Lung (tissue), 12 donors: Measurements from ENCODE around the gene MFSD6L. TPM values are rescaled to one million over a fixed set of nuclear protein-coding genes. Genes with fewer than 3 reads are reported as not detected.

Experiments
- ATAC-seq: fragments of 200-7000 bp; cut with Tn5 transposase; one replicate; pipeline ENCODE4 v1.9.1; 2020; ENCODE audit warnings: moderate number of reproducible peaks; ENCODE audit not compliant: insufficient read depth, low FRiP score
- DNase-seq, 3 donors: peaks; one replicate each; pipeline ENCODE4 v3.0.0-alpha.2; 2013 to 2017
- H3K27ac ChIP-seq, 2 donors: one replicate each; pipeline ENCODE4 v1.5.1; 2013; ENCODE audit warnings: mild to moderate bottlenecking in 2 of 2, moderate library complexity in 2 of 2, control low read depth in 1 of 2, inconsistent platforms in 1 of 2, low read depth in 1 of 2, low read length in 1 of 2
- H3K27me3 ChIP-seq, 3 donors: one replicate each; pipeline ENCODE4 v1.5.1; 2013; ENCODE audit warnings: low read length in 2 of 3; ENCODE audit not compliant: control insufficient read depth in 3 of 3, insufficient read depth in 3 of 3
- H3K36me3 ChIP-seq, 4 donors: one replicate each; pipeline ENCODE4 v1.5.1; 2013; ENCODE audit warnings: low read length in 4 of 4, mild to moderate bottlenecking in 1 of 4, moderate library complexity in 1 of 4; ENCODE audit not compliant: control insufficient read depth in 4 of 4, insufficient read depth in 4 of 4
- H3K4me1 ChIP-seq, 5 donors: one replicate each; pipeline ENCODE4 v1.5.1; 2013; ENCODE audit warnings: low read length in 5 of 5, mild to moderate bottlenecking in 2 of 5, moderate library complexity in 1 of 5; ENCODE audit not compliant: control insufficient read depth in 5 of 5, insufficient read depth in 5 of 5
- H3K4me3 ChIP-seq: one replicate; pipeline ENCODE4 v1.5.1; 2013; ENCODE audit warnings: mild to moderate bottlenecking, control low read depth, moderate library complexity
- H3K9ac ChIP-seq, 2 donors: one replicate each; pipeline ENCODE4 v1.5.1; 2013; ENCODE audit warnings: low read length in 2 of 2, control low read depth in 1 of 2; ENCODE audit not compliant: insufficient read depth in 1 of 2
- H3K9me3 ChIP-seq, 4 donors: one replicate each; pipeline ENCODE4 v1.5.1; 2013; ENCODE audit warnings: low read length in 3 of 4, mild to moderate bottlenecking in 1 of 4, moderate library complexity in 1 of 4; ENCODE audit not compliant: control insufficient read depth in 4 of 4, insufficient read depth in 3 of 4
- WGBS, 2 donors: extraction: QIAGEN DNeasy Blood & Tissue Kit; methylation state at CpG; one replicate each; pipeline ENCODE4 v1.1.7; 2013; 5-methylcytosine and 5-hydroxymethylcytosine counted together
- polyA plus RNA-seq, 2 donors: library from polyadenylated mRNA; stranded (reverse); fragments of 200-250 nt; gene quantifications; one replicate each; pipeline ENCODE4 v1.2.1, GENCODE V29; 2013
- total RNA-seq, 2 donors: library from RNA; depleted of rRNA in 1 of 2; stranded (reverse); fragments of >200 nt in 1 of 2; gene quantifications; one replicate each; pipeline ENCODE4 v1.2.1, GENCODE V29; 2014 to 2021
- TF ChIP-seq, protein P1 (sequence below): IDR thresholded peaks from 2 replicates; pipeline ENCODE4 v1.5.1; 2012; ENCODE audit warnings: mild to moderate bottlenecking; ENCODE audit errors: control extremely low read depth, extremely low read depth
- donor health status: control.
- donor health status: control.
- donor health status: Bipolar disorder and iron deficiency.
- donor health status: healthy.
- donor health status: DM: yes; HTN: yes; CAD: no.

Gene MFSD6L
- total and polyA plus RNA-seq, 4 donors: 0.68 to 2.1 (median 1.1) TPM

DNA sequence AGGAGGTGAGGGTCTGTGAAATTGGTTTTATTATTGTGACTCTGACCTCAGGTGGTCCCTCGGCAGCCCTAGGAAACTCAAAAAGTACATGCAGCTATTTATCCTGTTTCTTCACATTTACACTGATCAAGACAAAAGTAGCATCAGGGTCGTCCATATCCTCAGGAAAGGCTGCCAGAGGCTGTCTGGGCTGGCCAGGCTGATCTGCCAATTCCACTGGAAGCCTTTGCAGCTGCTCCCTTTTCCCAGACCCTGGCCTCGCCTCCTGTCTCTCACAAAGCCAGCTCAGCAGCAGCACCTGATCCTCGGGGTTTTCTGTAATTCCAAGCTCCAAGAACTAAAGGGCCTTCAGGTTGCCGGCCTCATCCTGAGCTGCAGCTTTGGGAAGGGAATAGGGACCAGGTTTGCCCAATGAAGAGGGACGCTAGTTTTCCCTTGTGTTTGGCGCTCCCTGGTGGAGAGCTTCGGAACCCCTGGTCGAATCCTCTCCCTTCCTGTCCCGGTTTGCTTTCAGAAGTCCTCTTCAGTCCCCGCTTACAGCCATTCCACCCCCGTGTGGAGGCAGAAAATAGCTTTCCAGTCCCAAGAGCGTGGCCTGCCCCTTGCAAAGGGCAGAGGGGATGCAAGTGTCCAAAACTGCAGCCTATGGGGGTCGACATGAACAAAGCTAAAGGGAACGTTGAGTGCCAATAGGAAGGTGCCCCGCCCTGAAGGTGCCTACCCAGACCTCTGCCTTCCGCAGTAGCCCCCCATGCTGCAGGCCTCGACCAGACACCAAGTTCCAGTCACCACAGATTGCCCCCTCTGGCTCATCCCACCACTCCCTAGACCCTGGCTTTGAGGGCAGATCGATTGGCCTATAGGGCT lies 13.4 kb downstream of the MFSD6L start:
- ATAC-seq: peak; percentile 78
- Histone ChIP-seq H3K4me3 (no peak overlapping the region), H3K9me3 (no peaks in the 10 kb centered on the region), H3K36me3 (no peaks in the 10 kb centered on the region), H3K9ac (no peak overlapping the region), H3K27ac (no peak overlapping the region), H3K27me3 (peaks cover 0 to 12% (median 2%) of the 10 kb centered on the region in 3 donors), H3K4me1 (peaks cover 0 to 2% (median 0%) of the 10 kb centered on the region in 5 donors)
- TF ChIP-seq, protein P1, sequence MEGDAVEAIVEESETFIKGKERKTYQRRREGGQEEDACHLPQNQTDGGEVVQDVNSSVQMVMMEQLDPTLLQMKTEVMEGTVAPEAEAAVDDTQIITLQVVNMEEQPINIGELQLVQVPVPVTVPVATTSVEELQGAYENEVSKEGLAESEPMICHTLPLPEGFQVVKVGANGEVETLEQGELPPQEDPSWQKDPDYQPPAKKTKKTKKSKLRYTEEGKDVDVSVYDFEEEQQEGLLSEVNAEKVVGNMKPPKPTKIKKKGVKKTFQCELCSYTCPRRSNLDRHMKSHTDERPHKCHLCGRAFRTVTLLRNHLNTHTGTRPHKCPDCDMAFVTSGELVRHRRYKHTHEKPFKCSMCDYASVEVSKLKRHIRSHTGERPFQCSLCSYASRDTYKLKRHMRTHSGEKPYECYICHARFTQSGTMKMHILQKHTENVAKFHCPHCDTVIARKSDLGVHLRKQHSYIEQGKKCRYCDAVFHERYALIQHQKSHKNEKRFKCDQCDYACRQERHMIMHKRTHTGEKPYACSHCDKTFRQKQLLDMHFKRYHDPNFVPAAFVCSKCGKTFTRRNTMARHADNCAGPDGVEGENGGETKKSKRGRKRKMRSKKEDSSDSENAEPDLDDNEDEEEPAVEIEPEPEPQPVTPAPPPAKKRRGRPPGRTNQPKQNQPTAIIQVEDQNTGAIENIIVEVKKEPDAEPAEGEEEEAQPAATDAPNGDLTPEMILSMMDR: peak; percentile 71
- DNase-seq: peak; percentile 82 to 84 (median 84)
- 29 to 33% methylated on average over 19 of the region's 19 CpGs for WGBS, 2 donors

DNA sequence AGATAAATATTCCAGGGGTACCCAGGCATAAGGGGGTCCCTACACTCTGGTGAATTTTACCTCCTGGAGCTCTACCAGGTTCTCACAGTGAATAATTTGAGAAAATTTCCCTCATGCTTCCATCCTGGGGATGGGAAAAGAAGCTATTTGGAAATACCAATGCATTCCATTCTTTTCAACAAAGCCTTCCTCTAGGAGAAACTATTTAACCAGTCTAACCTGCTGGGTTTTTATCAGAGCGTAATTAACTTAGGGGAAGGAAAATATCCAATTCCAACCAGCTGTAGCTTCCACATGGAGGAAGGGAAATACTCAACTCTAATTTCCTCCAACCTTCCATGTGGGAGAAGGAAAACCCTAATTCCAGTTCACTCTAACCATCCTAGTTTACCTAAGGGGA lies 17.0 kb downstream of the MFSD6L start:
- Histone ChIP-seq H3K36me3 (no peaks in the 10 kb centered on the region), H3K9ac (no peak overlapping the region), H3K9me3 (no peaks in the 10 kb centered on the region), H3K4me1 (peaks cover 0 to 2% (median 0%) of the 10 kb centered on the region in 5 donors), H3K27me3 (peaks cover 0 to 11% (median 2%) of the 10 kb centered on the region in 3 donors), H3K4me3 (no peak overlapping the region), H3K27ac (no peak overlapping the region)
- ATAC-seq: no peak
- 85 to 91% methylated on average over 1 of the region's 1 CpG for WGBS, 2 donors
- no peak for DNase-seq
- TF ChIP-seq, protein P1: no peak

DNA sequence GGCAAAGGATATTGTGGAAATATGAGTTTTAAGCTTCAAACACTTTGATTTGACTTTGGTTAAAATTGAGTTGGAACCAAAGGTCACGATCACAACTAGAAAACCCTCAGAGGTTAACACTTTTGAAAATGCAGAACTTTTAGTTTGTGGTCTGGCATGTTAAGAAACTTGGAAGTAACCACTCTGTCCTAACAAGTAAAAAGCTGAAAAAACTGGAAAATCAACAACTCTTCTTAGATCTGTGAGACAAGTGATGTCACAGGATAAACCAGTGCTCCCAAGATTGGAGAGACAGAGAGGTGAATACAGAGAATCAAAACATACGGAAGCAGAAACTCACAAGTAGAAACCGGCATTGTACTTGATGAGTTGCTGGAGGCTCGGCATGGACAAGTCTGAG lies 17.4 kb downstream of the MFSD6L start:
- ATAC-seq (no peak), DNase-seq (no peak)
- Histone ChIP-seq H3K4me1 (peaks cover 0 to 2% (median 0%) of the 10 kb centered on the region in 5 donors), H3K27me3 (peaks cover 0 to 13% (median 2%) of the 10 kb centered on the region in 3 donors), H3K36me3 (no peaks in the 10 kb centered on the region), H3K9me3 (no peaks in the 10 kb centered on the region), H3K4me3 (no peak overlapping the region), H3K9ac (no peak overlapping the region), H3K27ac (no peak overlapping the region)
- 70 to 79% methylated on average over 4 of the region's 4 CpGs for WGBS, 2 donors
- TF ChIP-seq, protein P1: no peak
